HG03280 (cell line): ENCODE data around the gene MAP1LC3C.

ENCODE experiments used
- ATAC-seq: cut with Tn5 transposase; IDR thresholded peaks from one replicate; pipeline ENCODE4 v1.9.1; 2021; ENCODE audit warnings: mild to moderate bottlenecking, moderate library complexity; ENCODE audit not compliant: unreplicated experiment

The MAP1LC3C gene

GRCh38 chr1:241999026-241999425 lies at the start of gene MAP1LC3C:
TSS of gene MAP1LC3C (minus strand) at chr1:241999098. CDS start at chr1:241999008, 90 bp downstream.
- ATAC-seq = no peak

GRCh38 chr1:242043165-242043564 lies 44.3 kb upstream of the MAP1LC3C start:
- ATAC-seq = no peak

- ATAC-seq = no peak
Measured at GRCh38 chr1:242034392-242034791, 35.5 kb upstream of the MAP1LC3C start.

- no peak for ATAC-seq
Measured at GRCh38 chr1:242033447-242033846, 34.5 kb upstream of the MAP1LC3C start.

GRCh38 chr1:242030071-242030470 lies 31.2 kb upstream of the MAP1LC3C start:
- ATAC-seq = no peak

GRCh38 chr1:242025681-242026080 lies 26.8 kb upstream of the MAP1LC3C start:
- no peak for ATAC-seq

GRCh38 chr1:242023805-242024204 lies 24.9 kb upstream of the MAP1LC3C start:
- ATAC-seq = no peak

- ATAC-seq = no peak
Measured at GRCh38 chr1:242019018-242019417, 20.1 kb upstream of the MAP1LC3C start.

- ATAC-seq = peak; percentile 84
Measured at GRCh38 chr1:242017580-242018233, 18.8 kb upstream of the MAP1LC3C start.

- no peak for ATAC-seq
Measured at GRCh38 chr1:242016479-242016878, 17.6 kb upstream of the MAP1LC3C start.

- ATAC-seq = no peak
Measured at GRCh38 chr1:242011894-242012660, 13.2 kb upstream of the MAP1LC3C start.

GRCh38 chr1:242008826-242009495 lies 10.1 kb upstream of the MAP1LC3C start:
- no peak for ATAC-seq

- ATAC-seq = no peak
Measured at GRCh38 chr1:242006976-242007375, 8.1 kb upstream of the MAP1LC3C start.

GRCh38 chr1:242005866-242006535 lies 7.1 kb upstream of the MAP1LC3C start:
- no peak for ATAC-seq

GRCh38 chr1:242004751-242005495 lies 6.0 kb upstream of the MAP1LC3C start:
- no peak for ATAC-seq

- no peak for ATAC-seq
Measured at GRCh38 chr1:242002510-242002909, 3.6 kb upstream of the MAP1LC3C start.

GRCh38 chr1:242002072-242002471 lies 3.2 kb upstream of the MAP1LC3C start:
- no peak for ATAC-seq

- no peak for ATAC-seq
Measured at GRCh38 chr1:242000434-242000833, 1.5 kb upstream of the MAP1LC3C start.

- ATAC-seq = peak; percentile 60
Measured at GRCh38 chr1:241998412-241998921, 431 bp downstream of the MAP1LC3C start.

GRCh38 chr1:241997401-241997998 lies 1.4 kb downstream of the MAP1LC3C start:
- ATAC-seq = no peak
